Nephron progenitor cell (in vitro differentiated cells): ENCODE measurements around the gene CBX3.

Source experiments
- DNase-seq: peaks from one replicate; pipeline ENCODE4 v3.0.0; 2021
- H3K27ac Mint-ChIP-seq: 2 replicates; pipeline ENCODE4 v1.8.0; 2021; ENCODE audit warnings: mild to moderate bottlenecking, moderate library complexity, mixed read lengths
- H3K27me3 Mint-ChIP-seq: 2 replicates; pipeline ENCODE4 v1.8.0; 2021; ENCODE audit warnings: mild to moderate bottlenecking, low read depth, mixed read lengths; ENCODE audit not compliant: poor library complexity
- H3K36me3 Mint-ChIP-seq: 2 replicates; pipeline ENCODE4 v1.8.0; 2021; ENCODE audit warnings: low read depth, mixed read lengths
- H3K4me1 Mint-ChIP-seq: 2 replicates; pipeline ENCODE4 v1.8.0; 2021; ENCODE audit warnings: mixed read lengths
- H3K4me3 Mint-ChIP-seq: 2 replicates; pipeline ENCODE4 v1.8.0; 2021; ENCODE audit warnings: mild to moderate bottlenecking, moderate library complexity, mixed read lengths
- H3K9me3 Mint-ChIP-seq: 2 replicates; pipeline ENCODE4 v1.8.0; 2021; ENCODE audit warnings: mild to moderate bottlenecking, moderate library complexity, mixed read lengths
- CTCF ChIP-seq: fragments of 200-600 bp; sonication (generic); IDR thresholded peaks from 2 replicates; pipeline ENCODE4 v1.5.0; 2021; ENCODE audit warnings: antibody characterized with exemption

The CBX3 gene

GRCh38 chr7:26155531-26156375 lies 45.8 kb upstream of the CBX3 start:
- H3K4me3 Mint-ChIP-seq = no peak overlapping the region
- H3K27ac Mint-ChIP-seq = no peak overlapping the region
- H3K27me3 Mint-ChIP-seq = peaks cover 53% of the 10 kb centered on the region

GRCh38 chr7:26156451-26157420 lies 44.8 kb upstream of the CBX3 start:
- no peak for DNase-seq
- no peaks in the 10 kb centered on the region for H3K9me3 Mint-ChIP-seq
- H3K27ac Mint-ChIP-seq = no peak overlapping the region
- peaks cover 21% of the 10 kb centered on the region for H3K4me1 Mint-ChIP-seq
- no peak overlapping the region for H3K4me3 Mint-ChIP-seq
- peaks cover 47% of the 10 kb centered on the region for H3K27me3 Mint-ChIP-seq
- H3K36me3 Mint-ChIP-seq = no peaks in the 10 kb centered on the region
- TF ChIP-seq CTCF = no peak

More at GRCh38 chr7:26155531-26156375, 45.8 kb upstream of the CBX3 start:
- H3K36me3 Mint-ChIP-seq = no peaks in the 10 kb centered on the region
- TF ChIP-seq CTCF = no peak
- H3K9me3 Mint-ChIP-seq = no peaks in the 10 kb centered on the region
- DNase-seq = no peak
- peaks cover 29% of the 10 kb centered on the region for H3K4me1 Mint-ChIP-seq

- no peak overlapping the region for H3K27ac Mint-ChIP-seq
- no peak overlapping the region for H3K4me3 Mint-ChIP-seq
- peaks cover 19% of the 10 kb centered on the region for H3K4me1 Mint-ChIP-seq
- H3K36me3 Mint-ChIP-seq = no peaks in the 10 kb centered on the region
- H3K9me3 Mint-ChIP-seq = no peaks in the 10 kb centered on the region
- TF ChIP-seq CTCF = no peak
- DNase-seq = no peak
- H3K27me3 Mint-ChIP-seq = peaks cover 45% of the 10 kb centered on the region
Measured at GRCh38 chr7:26157520-26158105, 43.9 kb upstream of the CBX3 start.

GRCh38 chr7:26159243-26159642 lies 42.3 kb upstream of the CBX3 start:
- Mint-ChIP-seq H3K9me3 (no peaks in the 10 kb centered on the region), H3K27me3 (peaks cover 30% of the 10 kb centered on the region), H3K4me1 (peaks cover 7% of the 10 kb centered on the region), H3K27ac (no peak overlapping the region), H3K36me3 (no peaks in the 10 kb centered on the region), H3K4me3 (no peak overlapping the region)
- no peak for DNase-seq
- no peak for TF ChIP-seq CTCF

- Mint-ChIP-seq H3K9me3 (peaks cover 3% of the 10 kb centered on the region), H3K4me3 (no peak overlapping the region), H3K36me3 (no peaks in the 10 kb centered on the region), H3K27ac (no peak overlapping the region), H3K4me1 (peaks cover 7% of the 10 kb centered on the region), H3K27me3 (peaks cover 14% of the 10 kb centered on the region)
- no peak for DNase-seq
- no peak for TF ChIP-seq CTCF
Measured at GRCh38 chr7:26160896-26161295, 40.6 kb upstream of the CBX3 start.
